NT2/D1 (cell line): ENCODE data around the gene ALDH9A1.
"Not testable (repeated sequence)": the region's sequence is repeated elsewhere in the genome, so short reads cannot be mapped to it uniquely, and the experiment has no call there.

Experiments used
- DNase-seq: peaks from one replicate; pipeline ENCODE4 v3.0.0-alpha.2; 2011; ENCODE audit warnings: low read depth, low spot score
- H3K27me3 ChIP-seq: 2 replicates; pipeline ENCODE4 v1.6.0; 2011; ENCODE audit warnings: mild to moderate bottlenecking; ENCODE audit not compliant: insufficient read length, insufficient read depth
- H3K36me3 ChIP-seq: 2 replicates; pipeline ENCODE4 v1.6.1; 2011; ENCODE audit warnings: mild to moderate bottlenecking, low read length, mixed read lengths; ENCODE audit not compliant: insufficient read depth, insufficient read length
- H3K4me1 ChIP-seq: 2 replicates; pipeline ENCODE4 v1.5.1; 2011; ENCODE audit not compliant: insufficient read depth, insufficient read length
- H3K4me3 ChIP-seq: 2 replicates; pipeline ENCODE4 v1.5.1; 2011; ENCODE audit warnings: low read depth; ENCODE audit not compliant: insufficient read length
- H3K9ac ChIP-seq: 2 replicates; pipeline ENCODE4 v1.6.0; 2011; ENCODE audit warnings: low read depth; ENCODE audit not compliant: insufficient read length
- H3K9me3 ChIP-seq: 2 replicates; pipeline ENCODE4 v1.5.1; 2011; ENCODE audit warnings: mild to moderate bottlenecking, low read length; ENCODE audit not compliant: insufficient read depth
- SUZ12 ChIP-seq: IDR thresholded peaks from 2 replicates; pipeline ENCODE4 v1.6.1; 2011; ENCODE audit not compliant: insufficient read length, insufficient read depth; ENCODE audit errors: extremely low read depth
- YY1 ChIP-seq: IDR thresholded peaks from 2 replicates; pipeline ENCODE4 v1.6.1; 2011; ENCODE audit not compliant: insufficient read length, insufficient read depth
- ZNF274 ChIP-seq: IDR thresholded peaks from 2 replicates; pipeline ENCODE4 v1.6.1; 2011; ENCODE audit warnings: mild to moderate bottlenecking, low read depth, low read length

ALDH9A1 gene

GRCh38 chr1:165726841-165727240 lies 28.5 kb upstream of the ALDH9A1 start:
- no peaks in the 10 kb centered on the region for H3K27me3 ChIP-seq

GRCh38 chr1:165726169-165726568 lies 27.8 kb upstream of the ALDH9A1 start:
- TF ChIP-seq SUZ12 (no peak), YY1 (no peak), ZNF274 (no peak)
- no peaks in the 10 kb centered on the region for H3K27me3 ChIP-seq
- no peak overlapping the region for H3K9ac ChIP-seq
- no peak overlapping the region for H3K4me3 ChIP-seq
- H3K4me1 ChIP-seq: no peaks in the 10 kb centered on the region
- no peaks in the 10 kb centered on the region for H3K9me3 ChIP-seq
- H3K36me3 ChIP-seq: peaks cover 32% of the 10 kb centered on the region
- DNase-seq: no peak

More at GRCh38 chr1:165726841-165727240, 28.5 kb upstream of the ALDH9A1 start:
- no peaks in the 10 kb centered on the region for H3K9me3 ChIP-seq
- TF ChIP-seq ZNF274: no peak
- H3K36me3 ChIP-seq: peaks cover 32% of the 10 kb centered on the region
- H3K4me3 ChIP-seq: no peak overlapping the region
- no peak for DNase-seq
- no peak overlapping the region for H3K9ac ChIP-seq
- no peaks in the 10 kb centered on the region for H3K4me1 ChIP-seq

GRCh38 chr1:165717918-165718515 lies 19.7 kb upstream of the ALDH9A1 start:
- no peaks in the 10 kb centered on the region for H3K4me1 ChIP-seq
- H3K4me3 ChIP-seq: no peak overlapping the region
- no peak overlapping the region for H3K9ac ChIP-seq
- H3K36me3 ChIP-seq: no peaks in the 10 kb centered on the region
- peaks cover 4% of the 10 kb centered on the region; the same call in 1 of the 2 replicates for H3K9me3 ChIP-seq
- no peak for TF ChIP-seq SUZ12
- no peaks in the 10 kb centered on the region for H3K27me3 ChIP-seq
- peak; percentile 65 for DNase-seq

- not testable (repeated sequence) for H3K27me3 ChIP-seq, H3K4me1 ChIP-seq, H3K9me3 ChIP-seq, H3K9ac ChIP-seq, H3K36me3 ChIP-seq, H3K4me3 ChIP-seq, DNase-seq
Measured at GRCh38 chr1:165716265-165717051, 18.1 kb upstream of the ALDH9A1 start.

- TF ChIP-seq YY1: no peak
- no peak for TF ChIP-seq SUZ12
- TF ChIP-seq ZNF274: no peak
- no peaks in the 10 kb centered on the region for H3K27me3 ChIP-seq
- H3K9ac ChIP-seq: no peak overlapping the region
- no peaks in the 10 kb centered on the region for H3K4me1 ChIP-seq
- H3K4me3 ChIP-seq: no peak overlapping the region
- peaks cover 4% of the 10 kb centered on the region; the same call in 1 of the 2 replicates for H3K9me3 ChIP-seq
- no peak for DNase-seq
- H3K36me3 ChIP-seq: no peaks in the 10 kb centered on the region
Measured at GRCh38 chr1:165712764-165713163, 14.4 kb upstream of the ALDH9A1 start.

GRCh38 chr1:165707984-165708706 lies 9.8 kb upstream of the ALDH9A1 start:
- no peaks in the 10 kb centered on the region for H3K36me3 ChIP-seq
- no peaks in the 10 kb centered on the region for H3K4me1 ChIP-seq
- TF ChIP-seq ZNF274: no peak
- no peak for TF ChIP-seq YY1
- TF ChIP-seq SUZ12: no peak
- no peak overlapping the region for H3K9ac ChIP-seq
- peaks cover under 1% of the 10 kb centered on the region; the same call in 1 of the 2 replicates for H3K9me3 ChIP-seq
- DNase-seq: no peak
- no peaks in the 10 kb centered on the region for H3K27me3 ChIP-seq
- no peak overlapping the region for H3K4me3 ChIP-seq

- H3K4me3 ChIP-seq: no peak overlapping the region
- no peaks in the 10 kb centered on the region for H3K9me3 ChIP-seq
- no peaks in the 10 kb centered on the region for H3K27me3 ChIP-seq
- no peaks in the 10 kb centered on the region for H3K36me3 ChIP-seq
- TF ChIP-seq SUZ12 (no peak), YY1 (no peak), ZNF274 (no peak)
- DNase-seq: no peak
- H3K4me1 ChIP-seq: no peaks in the 10 kb centered on the region
- H3K9ac ChIP-seq: no peak overlapping the region
Measured at GRCh38 chr1:165703648-165704047, 5.3 kb upstream of the ALDH9A1 start.

GRCh38 chr1:165701922-165702321 lies 3.6 kb upstream of the ALDH9A1 start:
- H3K4me3 ChIP-seq, H3K4me1 ChIP-seq, H3K36me3 ChIP-seq, DNase-seq, H3K9ac ChIP-seq, H3K27me3 ChIP-seq, H3K9me3 ChIP-seq: not testable (repeated sequence)
